ENCODE results near the gene FUT3. TPM values are rescaled to one million over a fixed set of nuclear protein-coding genes. Genes with fewer than 3 reads are reported as not detected.
A peak's percentile ranks its signal among the peaks of the same experiment; 100 is the strongest.

The FUT3 gene
- total RNA-seq, 1 donor from 2014 or later: 11.3 TPM

DNA sequence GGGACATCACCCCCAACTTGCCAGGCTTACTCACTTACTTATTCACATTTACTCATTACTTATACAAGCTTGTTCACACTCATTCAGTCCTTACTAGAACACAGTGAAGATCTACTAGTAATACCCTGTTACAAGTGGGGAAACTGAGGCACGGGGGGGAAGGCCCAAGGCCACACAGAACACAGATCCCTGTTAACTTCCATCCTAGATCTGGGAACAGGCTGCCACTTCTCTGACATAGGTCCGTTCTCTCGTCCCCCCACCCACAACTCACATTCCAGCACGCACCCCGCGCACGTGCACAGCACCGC is 47.9 kb downstream of the FUT3 start:
- no peaks in the 10 kb centered on the region for H3K36me3 ChIP-seq
- no peak for ATAC-seq
- TF ChIP-seq, protein P1, sequence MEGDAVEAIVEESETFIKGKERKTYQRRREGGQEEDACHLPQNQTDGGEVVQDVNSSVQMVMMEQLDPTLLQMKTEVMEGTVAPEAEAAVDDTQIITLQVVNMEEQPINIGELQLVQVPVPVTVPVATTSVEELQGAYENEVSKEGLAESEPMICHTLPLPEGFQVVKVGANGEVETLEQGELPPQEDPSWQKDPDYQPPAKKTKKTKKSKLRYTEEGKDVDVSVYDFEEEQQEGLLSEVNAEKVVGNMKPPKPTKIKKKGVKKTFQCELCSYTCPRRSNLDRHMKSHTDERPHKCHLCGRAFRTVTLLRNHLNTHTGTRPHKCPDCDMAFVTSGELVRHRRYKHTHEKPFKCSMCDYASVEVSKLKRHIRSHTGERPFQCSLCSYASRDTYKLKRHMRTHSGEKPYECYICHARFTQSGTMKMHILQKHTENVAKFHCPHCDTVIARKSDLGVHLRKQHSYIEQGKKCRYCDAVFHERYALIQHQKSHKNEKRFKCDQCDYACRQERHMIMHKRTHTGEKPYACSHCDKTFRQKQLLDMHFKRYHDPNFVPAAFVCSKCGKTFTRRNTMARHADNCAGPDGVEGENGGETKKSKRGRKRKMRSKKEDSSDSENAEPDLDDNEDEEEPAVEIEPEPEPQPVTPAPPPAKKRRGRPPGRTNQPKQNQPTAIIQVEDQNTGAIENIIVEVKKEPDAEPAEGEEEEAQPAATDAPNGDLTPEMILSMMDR (IDR thresholded peaks at IDR 0.05): no peak
- DNase-seq: no peak
- H3K27me3 ChIP-seq (ENCODE audit: low read depth): peaks cover 60% of the 10 kb centered on the region
- peaks cover 15% of the 10 kb centered on the region for H3K4me1 ChIP-seq
- no peaks in the 10 kb centered on the region for H3K9me3 ChIP-seq
- H3K27ac ChIP-seq: no peak overlapping the region
- H3K4me3 ChIP-seq: peak overlapping the region; percentile 36
- intact Hi-C loops (cut with DNase I): no loop called here

DNA sequence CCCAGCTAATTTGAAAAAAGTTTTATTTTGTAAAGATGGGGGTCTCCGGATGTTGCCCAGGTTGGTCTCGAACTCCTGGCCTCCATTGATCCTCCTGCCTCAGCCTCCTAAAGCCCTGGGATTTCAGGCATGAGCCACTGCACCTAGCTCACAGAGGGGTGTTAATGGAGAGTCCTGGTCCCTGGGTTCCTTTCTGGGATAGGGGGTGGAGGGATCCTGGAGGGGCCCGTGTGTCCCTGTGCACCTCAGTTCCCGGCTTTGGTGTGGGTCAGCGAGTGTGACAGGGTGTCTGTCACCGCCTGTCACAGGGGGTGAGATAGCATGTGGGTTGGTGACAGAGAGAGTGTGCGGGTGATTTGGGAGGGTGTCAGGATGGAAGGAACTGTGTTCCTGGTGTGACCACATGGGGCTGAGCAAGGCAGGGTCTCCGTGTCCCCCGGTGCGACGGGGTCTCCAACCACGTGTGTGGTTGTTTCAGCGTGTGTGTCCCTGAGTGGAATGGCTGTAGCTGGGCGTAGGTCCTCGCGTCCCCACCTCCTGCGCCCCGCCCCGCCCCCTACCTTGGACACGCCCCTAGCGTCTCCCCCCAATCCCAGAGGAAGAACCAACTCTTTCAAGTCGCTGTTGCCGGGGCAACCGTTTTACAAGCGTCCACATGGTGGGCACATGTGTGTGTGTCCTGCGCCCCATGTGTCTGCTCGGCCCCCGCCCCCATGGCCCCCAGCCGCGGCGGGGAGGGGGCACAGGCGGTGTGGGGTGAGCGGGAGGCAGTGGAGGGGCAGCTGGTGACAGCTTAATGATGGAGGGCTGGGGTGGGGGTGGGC is 49.2 kb downstream of the FUT3 start:
- intact Hi-C loops (cut with DNase I): no loop called here

DNA sequence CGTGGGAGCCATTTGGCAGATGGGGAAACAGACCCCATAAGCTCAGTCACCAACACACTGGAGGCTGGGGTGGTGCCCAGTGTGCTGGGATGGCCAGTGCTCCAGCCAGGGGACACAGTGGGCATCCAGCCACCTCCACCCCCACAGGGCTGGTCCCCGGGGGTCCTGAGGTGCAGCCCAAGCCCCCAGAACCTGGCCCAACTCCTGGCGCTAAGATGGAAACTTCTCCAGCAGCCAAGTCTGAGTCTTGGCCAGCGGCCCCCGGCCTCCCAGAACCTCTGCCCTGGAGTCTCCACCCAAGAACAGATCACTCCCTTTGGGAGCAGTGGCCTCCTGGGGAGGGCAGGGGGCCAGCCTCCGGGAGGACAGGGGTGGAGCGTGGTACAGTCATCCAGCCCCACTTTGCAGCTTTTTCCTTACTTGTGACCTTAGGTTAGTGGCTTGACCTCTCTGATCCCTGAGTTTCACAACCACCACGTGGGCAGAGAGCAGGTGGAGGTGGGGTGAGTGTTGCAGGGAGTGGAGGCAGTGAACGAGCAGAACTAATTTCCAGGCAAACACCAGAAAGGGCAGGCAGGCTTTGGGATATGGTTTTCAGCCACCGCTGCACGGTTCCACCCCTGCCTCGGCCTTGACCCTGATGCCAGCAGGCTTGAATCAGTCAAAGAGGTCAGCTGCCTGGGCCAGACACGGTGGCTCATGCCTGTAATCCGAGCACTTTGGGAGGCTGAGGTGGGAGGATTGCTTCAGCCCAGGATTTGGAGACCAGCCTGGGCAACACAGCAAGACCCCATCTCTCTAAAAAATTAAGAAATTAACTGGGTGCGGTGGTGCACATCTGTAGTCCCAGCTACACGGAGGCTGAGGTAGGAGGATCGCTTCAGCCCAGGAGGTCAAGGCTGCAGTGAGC is 50.6 kb downstream of the FUT3 start:
- H3K36me3 ChIP-seq: no peaks in the 10 kb centered on the region
- H3K27me3 ChIP-seq (ENCODE audit: low read depth): peaks cover 53% of the 10 kb centered on the region
- DNase-seq: no peak
- H3K4me1 ChIP-seq: peaks cover 15% of the 10 kb centered on the region
- H3K27ac ChIP-seq: no peak overlapping the region
- intact Hi-C loops (cut with DNase I): no loop called here
- TF ChIP-seq, protein P1 (IDR thresholded peaks at IDR 0.05): no peak
- H3K9me3 ChIP-seq: no peaks in the 10 kb centered on the region
- H3K4me3 ChIP-seq: no peak overlapping the region
- no peak for ATAC-seq

More for the DNA sequence above, 49.2 kb downstream of the FUT3 start:
- H3K4me3 ChIP-seq: no peak overlapping the region
- ATAC-seq (no peak), DNase-seq (no peak)
- no peak overlapping the region for H3K27ac ChIP-seq
- peaks cover 60% of the 10 kb centered on the region for H3K27me3 ChIP-seq (ENCODE audit: low read depth)
- H3K9me3 ChIP-seq: no peaks in the 10 kb centered on the region
- TF ChIP-seq, protein P1 (IDR thresholded peaks at IDR 0.05): no peak
- H3K4me1 ChIP-seq: peaks cover 15% of the 10 kb centered on the region
- no peaks in the 10 kb centered on the region for H3K36me3 ChIP-seq

DNA sequence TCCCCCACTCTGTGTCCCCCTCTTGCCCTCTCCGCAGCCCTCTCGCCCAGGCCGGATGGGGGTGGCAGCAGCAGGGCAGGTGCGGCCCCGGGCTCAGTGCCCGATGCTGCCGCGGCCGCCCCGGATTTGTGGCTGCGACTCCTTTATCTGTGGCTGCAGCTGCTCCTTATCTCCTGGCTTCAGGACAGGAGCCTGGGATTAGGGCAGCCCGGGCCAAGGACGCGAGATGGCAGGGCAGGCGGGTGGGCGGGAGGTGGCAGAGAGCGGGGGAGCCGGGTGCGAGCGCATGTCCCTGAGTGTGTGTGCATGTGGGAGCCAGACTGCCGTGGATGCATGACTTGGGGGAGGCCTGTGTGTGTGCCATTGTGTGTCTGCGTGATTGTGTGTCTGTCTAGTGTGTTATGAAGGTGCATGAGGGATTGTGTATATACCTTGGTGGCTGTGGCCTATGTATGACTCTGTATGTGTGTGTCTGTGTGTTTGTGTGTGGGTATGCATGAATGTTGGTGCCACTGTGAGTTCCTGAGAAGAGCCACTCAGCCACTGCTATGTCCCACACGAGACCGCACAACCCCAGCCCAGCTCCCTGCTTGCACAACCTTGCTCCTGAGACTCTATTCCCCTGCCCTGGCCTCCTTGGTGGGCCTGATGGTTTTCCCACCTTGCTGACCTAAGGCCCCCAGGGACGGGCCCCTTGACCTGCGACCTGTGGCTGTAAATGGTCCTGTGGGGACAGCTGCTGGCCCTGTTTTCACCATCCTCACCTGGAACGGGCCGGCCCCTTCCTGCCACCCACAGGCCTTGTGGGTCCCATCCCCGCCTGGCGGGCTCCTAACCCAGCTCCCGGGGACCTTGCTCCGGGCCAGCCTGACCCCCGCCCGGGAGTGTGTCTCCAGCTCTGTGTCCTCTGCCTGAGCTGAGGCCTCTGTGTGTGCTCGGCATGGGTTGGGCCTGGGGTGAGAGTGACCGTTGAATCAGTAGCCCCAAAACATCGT is 51.7 kb downstream of the FUT3 start:
- intact Hi-C loops (cut with DNase I): no loop called here
- H3K9me3 ChIP-seq: no peaks in the 10 kb centered on the region
- no peaks in the 10 kb centered on the region for H3K36me3 ChIP-seq
- H3K4me3 ChIP-seq: no peak overlapping the region
- ATAC-seq: no peak
- H3K27ac ChIP-seq: no peak overlapping the region
- no peak for DNase-seq
- H3K27me3 ChIP-seq (ENCODE audit: low read depth): peaks cover 49% of the 10 kb centered on the region
- peaks cover 14% of the 10 kb centered on the region for H3K4me1 ChIP-seq
- TF ChIP-seq, protein P1 (IDR thresholded peaks at IDR 0.05): no peak

DNA sequence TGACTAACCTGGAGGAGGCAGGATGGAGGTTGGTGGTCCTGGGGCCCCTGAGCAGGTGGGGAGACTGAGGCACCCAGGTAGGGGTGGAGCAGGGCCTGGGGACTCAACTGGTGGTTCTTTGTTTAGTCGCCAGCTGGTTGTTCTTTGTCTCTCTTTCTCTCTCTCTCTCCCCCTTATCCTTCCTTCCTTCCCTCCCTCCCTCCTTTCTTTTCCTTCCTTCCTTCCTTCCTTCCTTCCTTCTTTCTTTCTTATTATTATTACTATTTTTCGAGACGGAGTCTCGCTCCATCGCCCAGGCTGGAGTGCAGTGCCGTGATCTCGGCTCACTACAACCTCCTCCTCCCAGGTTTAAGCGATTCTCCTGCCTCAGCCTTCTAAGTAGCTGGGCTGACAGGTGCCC is 53.0 kb downstream of the FUT3 start:
- Histone ChIP-seq H3K4me1 (peaks cover 2% of the 10 kb centered on the region), H3K36me3 (no peaks in the 10 kb centered on the region), H3K27ac (no peak overlapping the region), H3K9me3 (no peaks in the 10 kb centered on the region), H3K27me3 (ENCODE audit: low read depth) (peaks cover 36% of the 10 kb centered on the region), H3K4me3 (no peak overlapping the region)
- intact Hi-C loops (cut with DNase I): no loop called here
- TF ChIP-seq, protein P1 (IDR thresholded peaks at IDR 0.05): no peak
- ATAC-seq (no peak), DNase-seq (no peak)

Data from lower lobe of right lung (tissue), 2 donors.